Measurements from ENCODE around the gene SLCO3A1. TPM values are rescaled to one million over a fixed set of nuclear protein-coding genes. Genes with fewer than 3 reads are reported as not detected.
A peak's percentile ranks its signal among the peaks of the same experiment; 100 is the strongest.

SLCO3A1 gene
- total RNA-seq, 1 experiment from 2014 or later, result 37.8 TPM

GRCh38 chr15:91945385-91945784 lies 91.9 kb downstream of the SLCO3A1 start:
- no TSS peak for BruUV-seq (replicated peaks)
- Histone ChIP-seq H3F3A (ENCODE audit: insufficient read depth, low read depth) (peaks cover 72% of the 10 kb centered on the region), H3K79me2 (ENCODE audit: low read depth) (peaks cover 82% of the 10 kb centered on the region), H3K9me3 (ENCODE audit: insufficient read depth, low read depth) (no peaks in the 10 kb centered on the region), H3K4me1 (replicated peaks; ENCODE audit: insufficient read depth) (peaks cover 94% of the 10 kb centered on the region), H3K27ac (peak overlapping the region; percentile 100; the same call in 1 of the 2 replicates), H3K9me2 (ENCODE audit: insufficient read depth) (no peaks in the 10 kb centered on the region), H3K36me3 (ENCODE audit: low read depth) (no peaks in the 10 kb centered on the region), H3K4me3 (no peak overlapping the region), H3K27me3 (ENCODE audit: insufficient read depth, low read depth) (no peaks in the 10 kb centered on the region), H4K20me1 (ENCODE audit: insufficient read depth) (no peaks in the 10 kb centered on the region), H3K4me2 (no peak overlapping the region), H2AFZ (no peak overlapping the region)
- intact Hi-C loops (cut with micrococcal nuclease; ENCODE audit: unreplicated experiment), result loop anchor here (5.0 to 10.0 kb wide), 2 partner anchors 67 to 699 kb away; no protein-coding TSS in a partner anchor
- ChIA-PET CTCF (interaction anchor here (0.6 kb wide), 1 partner anchor 28 kb away, joined by 3 read pairs; no protein-coding TSS in a partner anchor), POLR2A (ENCODE audit: unreplicated experiment) (no interaction called here)
- TF ChIP-seq, protein P1, sequence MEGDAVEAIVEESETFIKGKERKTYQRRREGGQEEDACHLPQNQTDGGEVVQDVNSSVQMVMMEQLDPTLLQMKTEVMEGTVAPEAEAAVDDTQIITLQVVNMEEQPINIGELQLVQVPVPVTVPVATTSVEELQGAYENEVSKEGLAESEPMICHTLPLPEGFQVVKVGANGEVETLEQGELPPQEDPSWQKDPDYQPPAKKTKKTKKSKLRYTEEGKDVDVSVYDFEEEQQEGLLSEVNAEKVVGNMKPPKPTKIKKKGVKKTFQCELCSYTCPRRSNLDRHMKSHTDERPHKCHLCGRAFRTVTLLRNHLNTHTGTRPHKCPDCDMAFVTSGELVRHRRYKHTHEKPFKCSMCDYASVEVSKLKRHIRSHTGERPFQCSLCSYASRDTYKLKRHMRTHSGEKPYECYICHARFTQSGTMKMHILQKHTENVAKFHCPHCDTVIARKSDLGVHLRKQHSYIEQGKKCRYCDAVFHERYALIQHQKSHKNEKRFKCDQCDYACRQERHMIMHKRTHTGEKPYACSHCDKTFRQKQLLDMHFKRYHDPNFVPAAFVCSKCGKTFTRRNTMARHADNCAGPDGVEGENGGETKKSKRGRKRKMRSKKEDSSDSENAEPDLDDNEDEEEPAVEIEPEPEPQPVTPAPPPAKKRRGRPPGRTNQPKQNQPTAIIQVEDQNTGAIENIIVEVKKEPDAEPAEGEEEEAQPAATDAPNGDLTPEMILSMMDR (conservative IDR thresholded peaks at IDR 0.05), result no peak
- TF ChIP-seq EZH2 (IDR thresholded peaks at IDR 0.05; ENCODE audit: low read depth), result no peak
- no peak for DNase-seq

DNA sequence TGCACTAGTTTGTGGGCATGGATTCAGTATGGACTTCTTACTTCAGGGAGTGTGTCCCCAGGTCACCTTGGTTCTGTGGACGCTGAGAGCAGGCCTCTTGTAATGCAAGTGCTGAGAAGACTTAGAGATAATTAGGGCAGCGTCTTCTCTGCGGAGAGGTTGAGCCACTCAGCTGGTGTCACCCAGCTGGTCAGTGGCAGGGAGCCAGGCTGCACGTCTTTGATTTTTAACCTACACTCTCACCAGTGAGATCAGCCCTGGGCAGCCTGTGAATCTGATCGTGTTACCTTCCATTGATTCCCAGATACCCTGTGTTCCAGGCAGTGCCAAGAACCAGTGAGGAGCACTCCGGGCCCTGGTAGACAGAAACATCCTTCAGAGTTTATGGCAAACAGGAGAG lies 92.6 kb downstream of the SLCO3A1 start:
- ChIA-PET POLR2A (ENCODE audit: unreplicated experiment) (no interaction called here), CTCF (no interaction called here)
- Histone ChIP-seq H3F3A (ENCODE audit: insufficient read depth, low read depth) (peaks cover 71% of the 10 kb centered on the region), H4K20me1 (ENCODE audit: insufficient read depth) (no peaks in the 10 kb centered on the region), H3K4me1 (replicated peaks; ENCODE audit: insufficient read depth) (peaks cover 94% of the 10 kb centered on the region), H3K4me2 (peak overlapping the region; percentile 80), H3K9me2 (ENCODE audit: insufficient read depth) (no peaks in the 10 kb centered on the region), H2AFZ (no peak overlapping the region), H3K27me3 (ENCODE audit: insufficient read depth, low read depth) (no peaks in the 10 kb centered on the region), H3K27ac (peak overlapping the region; percentile 100), H3K4me3 (no peak overlapping the region), H3K36me3 (ENCODE audit: low read depth) (no peaks in the 10 kb centered on the region), H3K79me2 (ENCODE audit: low read depth) (peaks cover 79% of the 10 kb centered on the region), H3K9me3 (ENCODE audit: insufficient read depth, low read depth) (no peaks in the 10 kb centered on the region)
- no TSS peak for BruUV-seq (replicated peaks)
- intact Hi-C loops (cut with micrococcal nuclease; ENCODE audit: unreplicated experiment), result loop anchor here (5.0 to 10.0 kb wide), 2 partner anchors 66 to 699 kb away; no protein-coding TSS in a partner anchor
- TF ChIP-seq, protein P1 (conservative IDR thresholded peaks at IDR 0.05), result no peak
- no peak for TF ChIP-seq EZH2 (IDR thresholded peaks at IDR 0.05; ENCODE audit: low read depth)
- DNase-seq, result peak in 1 of 2 experiments; percentile 12

- no peaks in the 10 kb centered on the region for H4K20me1 ChIP-seq (ENCODE audit: insufficient read depth)
- H3K9me3 ChIP-seq (ENCODE audit: insufficient read depth, low read depth), result no peaks in the 10 kb centered on the region
- BruUV-seq (replicated peaks), result no TSS peak
- no peaks in the 10 kb centered on the region for H3K9me2 ChIP-seq (ENCODE audit: insufficient read depth)
- H3K4me1 ChIP-seq (replicated peaks; ENCODE audit: insufficient read depth), result peaks cover 94% of the 10 kb centered on the region
- no peaks in the 10 kb centered on the region for H3K36me3 ChIP-seq (ENCODE audit: low read depth)
- H3K79me2 ChIP-seq (ENCODE audit: low read depth), result peaks cover 80% of the 10 kb centered on the region
- CTCF ChIA-PET, result interaction anchor here (0.6 to 1.1 kb wide), 4 partner anchors 93 to 241 kb away, joined by 3 to 18 read pairs (median 4); partner anchors contain the start of gene SLCO3A1
- no peak for TF ChIP-seq EZH2 (IDR thresholded peaks at IDR 0.05; ENCODE audit: low read depth)
- TF ChIP-seq, protein P1 (conservative IDR thresholded peaks at IDR 0.05), result no peak
- POLR2A ChIA-PET (ENCODE audit: unreplicated experiment), result interaction anchor here (0.9 to 1.3 kb wide), 2 partner anchors 25 to 79 kb away, joined by 3 to 4 read pairs; no protein-coding TSS in a partner anchor
- no peak overlapping the region for H2AFZ ChIP-seq
- H3K4me2 ChIP-seq, result peak overlapping the region; percentile 80
- peak overlapping the region; percentile 100 for H3K27ac ChIP-seq
- peak in 1 of 2 experiments; percentile 24 for DNase-seq
- peaks cover 72% of the 10 kb centered on the region for H3F3A ChIP-seq (ENCODE audit: insufficient read depth, low read depth)
- H3K4me3 ChIP-seq, result no peak overlapping the region
- H3K27me3 ChIP-seq (ENCODE audit: insufficient read depth, low read depth), result no peaks in the 10 kb centered on the region
- intact Hi-C loops (cut with micrococcal nuclease; ENCODE audit: unreplicated experiment), result loop anchor here (5.0 to 10.0 kb wide), 2 partner anchors 66 to 698 kb away; no protein-coding TSS in a partner anchor
Measured at GRCh38 chr15:91946581-91947292, 93.2 kb downstream of the SLCO3A1 start.

All from PC-9 (cell line).